Endothelial cell of umbilical vein (primary cell): ENCODE measurements around the gene TXNRD2. TPM values are rescaled to one million over a fixed set of nuclear protein-coding genes. Genes with fewer than 3 reads are reported as not detected.

Source experiments
- BruUV-seq: library from RNA; stranded (reverse); fragments of 400-500 nt; replicated peaks from 2 replicates; lab custom pipeline; 2021; lab: Mats Ljungman, UMichigan
- CTCF ChIA-PET: fragments of 300-600, 350-600 bp; sonication (Branson Sonifier 250); formaldehyde crosslinking; loops from one replicate; lab custom pipeline; 2021; ENCODE audit warnings: antibody characterized with exemption, inconsistent platforms; lab: Charles Lee
- POLR2A ChIA-PET: fragments of 300-600, 350-600 bp; sonication (Branson Sonifier 250); formaldehyde crosslinking; loops from one replicate; lab custom pipeline; 2021; ENCODE audit warnings: antibody characterized with exemption, inconsistent platforms; lab: Charles Lee
- DNase-seq: peaks from one replicate; pipeline ENCODE4 v3.0.0-alpha.2; 2011; ENCODE audit warnings: low read depth, low spot score
- FAIRE-seq: peaks from 2 replicates; lab custom pipeline; 2011; peaks lifted over from hg19 to GRCh38; lab: Jason Lieb, UNC
- H2AFZ ChIP-seq: 2 replicates; pipeline ENCODE4 v1.6.0; 2012; ENCODE audit warnings: low read depth, low read length, control low read depth, inconsistent platforms
- H3K27ac ChIP-seq: 2 replicates; pipeline ENCODE4 v1.5.1; 2011; ENCODE audit warnings: low read depth, mild to moderate bottlenecking, control low read depth, low read length, moderate library complexity; ENCODE audit not compliant: insufficient read depth
- H3K27me3 ChIP-seq, 2 experiments: 2 replicates each; pipeline versions ENCODE4 v1.6.0 to v1.6.1; 2011; ENCODE audit warnings: low read length in 2 of 2, mixed read lengths in 1 of 2; ENCODE audit not compliant: control insufficient read depth in 2 of 2, insufficient read depth in 2 of 2
- H3K36me3 ChIP-seq, 2 experiments: 2 replicates in 1 of 2; 3 replicates in 1 of 2; pipeline ENCODE4 v1.5.1; 2011; ENCODE audit warnings: low read length in 2 of 2, mild to moderate bottlenecking in 1 of 2, moderate library complexity in 1 of 2; ENCODE audit not compliant: control insufficient read depth in 2 of 2, insufficient read depth in 2 of 2; ENCODE audit errors: extremely low read depth in 1 of 2
- H3K4me1 ChIP-seq: 3 replicates; pipeline ENCODE4 v1.5.1; 2011; ENCODE audit warnings: mild to moderate bottlenecking, low read length; ENCODE audit not compliant: control insufficient read depth, insufficient read depth; ENCODE audit errors: extremely low read depth
- H3K4me2 ChIP-seq: 2 replicates; pipeline ENCODE4 v1.6.1; 2011; ENCODE audit warnings: low read length, control low read depth, mixed read lengths; ENCODE audit not compliant: insufficient read depth
- H3K4me3 ChIP-seq, 3 experiments: fragments of 200-600 bp in 1 of 3; sonication (generic), shearing (Covaris generic) in 1 of 3; replicated peaks in 1 of 3; 2 replicates each; pipeline ENCODE4 v1.5.1; 2011 to 2016; ENCODE audit warnings: control low read depth in 3 of 3, low read length in 3 of 3, mild to moderate bottlenecking in 2 of 3, inconsistent platforms in 1 of 3, low read depth in 1 of 3, moderate library complexity in 1 of 3; ENCODE audit not compliant: insufficient read depth in 1 of 3
- H3K79me2 ChIP-seq: 2 replicates; pipeline ENCODE4 v1.6.0; 2012; ENCODE audit warnings: low read length, inconsistent platforms; ENCODE audit not compliant: control insufficient read depth, insufficient read depth
- H3K9ac ChIP-seq: replicated peaks from 2 replicates; pipeline ENCODE3; 2011; ENCODE audit warnings: low read length, control low read depth; ENCODE audit not compliant: insufficient read depth; ENCODE audit errors: extremely low read depth
- H3K9me1 ChIP-seq: replicated peaks from 3 replicates; pipeline ENCODE4 v1.6.0; 2011; ENCODE audit warnings: mild to moderate bottlenecking, low read length; ENCODE audit not compliant: control insufficient read depth, insufficient read depth; ENCODE audit errors: extremely low read depth
- H3K9me3 ChIP-seq: replicated peaks from 2 replicates; pipeline ENCODE4 v1.5.1; 2012; ENCODE audit warnings: low read length, inconsistent platforms; ENCODE audit not compliant: control insufficient read depth, insufficient read depth
- H4K20me1 ChIP-seq: replicated peaks from 2 replicates; pipeline ENCODE3; 2011; ENCODE audit warnings: mild to moderate bottlenecking, low read length; ENCODE audit not compliant: control insufficient read depth, insufficient read depth; ENCODE audit errors: extremely low read depth
- CTCF ChIP-seq, 2 donors: IDR thresholded peaks; 1 replicate in 1 of 2; 2 replicates in 1 of 2; pipeline ENCODE4 v1.5.1; 2011; ENCODE audit warnings: low read length in 2 of 2, mild to moderate bottlenecking in 2 of 2, moderate library complexity in 2 of 2, control low read depth in 1 of 2, inconsistent platforms in 1 of 2, low read depth in 1 of 2; ENCODE audit not compliant: insufficient read depth in 1 of 2; ENCODE audit errors: extremely low read depth in 1 of 2
- EZH2 ChIP-seq: IDR thresholded peaks from 2 replicates; pipeline ENCODE4 v1.6.1; 2012; ENCODE audit warnings: borderline replicate concordance, low read depth, mild to moderate bottlenecking, moderate library complexity, low read length, inconsistent platforms; ENCODE audit not compliant: severe bottlenecking
- FOS ChIP-seq: IDR thresholded peaks from 2 replicates; pipeline ENCODE4 v1.6.1; 2011; ENCODE audit warnings: mild to moderate bottlenecking, low read length, moderate library complexity, borderline replicate concordance; ENCODE audit not compliant: insufficient read depth
- GATA2 ChIP-seq: IDR thresholded peaks from 2 replicates; pipeline ENCODE4 v1.7.0; 2011; ENCODE audit warnings: low read depth, mild to moderate bottlenecking, moderate library complexity, mixed read lengths, low read length; ENCODE audit not compliant: insufficient read length, insufficient read depth
- JUN ChIP-seq: IDR thresholded peaks from 2 replicates; pipeline ENCODE4 v1.6.1; 2011; ENCODE audit warnings: borderline replicate concordance, low read depth; ENCODE audit not compliant: insufficient read length, insufficient read depth
- MAX ChIP-seq: IDR thresholded peaks from 2 replicates; pipeline ENCODE4 v1.6.1; 2011; ENCODE audit not compliant: insufficient read depth, insufficient read length
- MYC ChIP-seq: IDR thresholded peaks from one replicate; pipeline ENCODE4 v1.6.1; 2011; ENCODE audit warnings: mild to moderate bottlenecking, low read depth, low read length
- POLR2A ChIP-seq: IDR thresholded peaks from 2 replicates; pipeline ENCODE4 v1.6.1; 2012; ENCODE audit warnings: low read depth, mild to moderate bottlenecking, control low read depth, low read length
- POLR2AphosphoS5 ChIP-seq: IDR thresholded peaks from 2 replicates; pipeline ENCODE4 v1.6.1; 2012; ENCODE audit warnings: low read depth, mild to moderate bottlenecking, control low read depth, low read length, moderate library complexity; ENCODE audit not compliant: insufficient read depth
- dilution Hi-C: fragments of 300-500 bp; cut with MboI; formaldehyde crosslinking; loops from one replicate; pipeline ENCODE4 v1.15.0; 2019; ENCODE audit warnings: low sequenced_read_pairs; ENCODE audit not compliant: extremely low pct_ligation_motif_present
- intact Hi-C: fragments of 100-400 bp; cut with micrococcal nuclease; formaldehyde crosslinking; loops from one replicate; pipeline ENCODE4 v1.10.0; 2022
- polyA plus RNA-seq, 4 experiments: library from polyadenylated mRNA; depleted of rRNA in 3 of 4; stranded (reverse) in 3 of 4; unstranded in 1 of 4; fragments of >200 nt; gene quantifications; 2 replicates each; pipeline versions ENCODE4 v1.2.1 to v1.2.3, GENCODE V29; 2011 to 2012; ENCODE audit warnings: missing spikeins in 1 of 4
- total RNA-seq: library from RNA; stranded (reverse); gene quantifications from 2 replicates; pipeline ENCODE4 v1.2.3, GENCODE V29; 2021

The TXNRD2 gene
- total and polyA plus RNA-seq, 2 donors (not counting 3 experiments of a cell fraction or from before 2014, with no cell fraction given) = 211 to 440 TPM

GRCh38 chr22:19879992-19880785 lies 61.4 kb downstream of the TXNRD2 start:
- H3K4me3 ChIP-seq = peak overlapping the region; percentile 6 to 80 (median 57)
- DNase-seq = no peak
- ChIA-PET POLR2A (interaction anchor here (0.8 to 1.8 kb wide), 4 partner anchors 9 to 35 kb away, joined by 3 to 9 read pairs (median 4); no protein-coding TSS in a partner anchor), CTCF (interaction anchor here (1.2 to 1.7 kb wide), 5 partner anchors 10 to 156 kb away, joined by 4 to 9 read pairs (median 4); partner anchors contain the start of genes GNB1L, GP1BB and RTL10)
- H3K9ac ChIP-seq = peak overlapping the region; percentile 95
- peaks cover 7 to 11% of the 10 kb centered on the region in 2 experiments for H3K36me3 ChIP-seq
- peak overlapping the region; percentile 72 for H3K4me2 ChIP-seq
- no peaks in the 10 kb centered on the region for H4K20me1 ChIP-seq
- no TSS peak for BruUV-seq
- intact Hi-C loops (loop anchor here (2.0 kb wide), 2 partner anchors 35 to 69 kb away; no protein-coding TSS in a partner anchor), dilution Hi-C loops (no loop called here)
- H3K27ac ChIP-seq = peak overlapping the region; percentile 95
- H2AFZ ChIP-seq = no peak overlapping the region
- H3K9me1 ChIP-seq = no peaks in the 10 kb centered on the region
- no peaks in the 10 kb centered on the region for H3K9me3 ChIP-seq
- peak; percentile 79 for FAIRE-seq
- TF ChIP-seq EZH2 (no peak), MAX (no peak), POLR2A (peak; percentile 82), MYC (peak; percentile 23), POLR2AphosphoS5 (no peak)
- H3K27me3 ChIP-seq = no peaks in the 10 kb centered on the region
- H3K4me1 ChIP-seq = peaks cover 73% of the 10 kb centered on the region
- peaks cover 49% of the 10 kb centered on the region for H3K79me2 ChIP-seq

GRCh38 chr22:19879643-19879991 lies 62.0 kb downstream of the TXNRD2 start:
- peaks cover 78% of the 10 kb centered on the region for H3K4me1 ChIP-seq
- no TSS peak for BruUV-seq
- H3K79me2 ChIP-seq = peaks cover 49% of the 10 kb centered on the region
- peak overlapping the region; percentile 8 to 80 (median 57) for H3K4me3 ChIP-seq
- no peaks in the 10 kb centered on the region for H3K27me3 ChIP-seq
- no peak for DNase-seq
- no peak for TF ChIP-seq POLR2AphosphoS5
- TF ChIP-seq POLR2A = no peak
- no peak for TF ChIP-seq EZH2
- TF ChIP-seq CTCF (IDR thresholded peaks at IDR 0.05; ENCODE audit: extremely low read depth in 1 of 2, insufficient read depth in 1 of 2, low read depth in 1 of 2, low read length in 2 of 2) = no peak
- no peak for TF ChIP-seq MAX
- TF ChIP-seq JUN = no peak
- no peak for TF ChIP-seq FOS
- TF ChIP-seq MYC = no peak
- TF ChIP-seq GATA2 = no peak
- no peaks in the 10 kb centered on the region for H3K9me1 ChIP-seq
- H2AFZ ChIP-seq = no peak overlapping the region
- H3K36me3 ChIP-seq = peaks cover 10 to 12% of the 10 kb centered on the region in 2 experiments
- H3K4me2 ChIP-seq = peak overlapping the region; percentile 72
- peak overlapping the region; percentile 95 for H3K27ac ChIP-seq
- no peak for FAIRE-seq
- ChIA-PET POLR2A (interaction anchor here (0.8 kb wide), 1 partner anchor 35 kb away, joined by 3 read pairs; no protein-coding TSS in a partner anchor), CTCF (interaction anchor here (1.4 to 1.9 kb wide), 2 partner anchors 30 to 149 kb away, joined by 4 to 10 read pairs; no protein-coding TSS in a partner anchor)
- H4K20me1 ChIP-seq = no peaks in the 10 kb centered on the region
- H3K9me3 ChIP-seq = no peaks in the 10 kb centered on the region
- dilution Hi-C loops = no loop called here
- intact Hi-C loops = no loop called here
- peak overlapping the region; percentile 95 for H3K9ac ChIP-seq
